ENCODE measurements around the gene LGR4. TPM values are rescaled to one million over a fixed set of nuclear protein-coding genes. Genes with fewer than 3 reads are reported as not detected.

The LGR4 gene
- total and polyA plus RNA-seq, 2 of the 4 experiments (the other 2 are of a cell fraction), result 2.9 to 6.8 TPM

DNA sequence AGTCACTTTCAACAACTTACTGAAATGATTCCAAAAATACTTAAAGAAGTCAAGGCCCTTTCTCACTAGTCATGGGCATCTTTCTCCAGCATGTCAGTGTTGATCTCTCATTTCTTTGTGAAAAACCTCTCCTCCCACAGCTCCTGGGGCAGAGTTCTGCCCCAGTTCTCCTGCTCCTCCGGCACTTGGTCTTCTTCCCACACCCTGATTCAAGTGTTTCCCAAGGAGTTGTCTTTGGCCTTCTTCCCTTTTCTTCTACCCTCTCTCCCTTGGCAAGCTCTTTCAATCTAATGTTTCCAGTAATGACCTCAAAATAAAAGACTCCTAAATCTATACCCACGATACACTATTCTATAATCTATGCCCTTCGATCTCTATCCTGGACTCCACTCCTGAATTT is 67.5 kb downstream of the LGR4 start:
- Histone ChIP-seq H2BK5ac (ENCODE audit: low read depth, low read length, poor library complexity, severe bottlenecking) (no peak overlapping the region), H3K23ac (ENCODE audit: low read depth, low read length) (no peak overlapping the region), H3K4ac (ENCODE audit: low read depth, low read length) (no peak overlapping the region), H3K27me3 (ENCODE audit: control insufficient read depth, insufficient read depth, low read length) (no peaks in the 10 kb centered on the region), H2BK20ac (ENCODE audit: low read depth, low read length) (no peak overlapping the region), H3K56ac (ENCODE audit: extremely low read depth, insufficient read depth, low read length) (no peak overlapping the region), H3K36me3 (ENCODE audit: control insufficient read depth, insufficient read depth, low read length) (no peaks in the 10 kb centered on the region), H3K9me3 (ENCODE audit: control insufficient read depth, insufficient read depth, low read length) (no peaks in the 10 kb centered on the region), H2AFZ (replicated peaks; ENCODE audit: low read length, poor library complexity) (no peak overlapping the region), H4K91ac (ENCODE audit: insufficient read depth, low read depth, low read length) (no peak overlapping the region), H3K79me1 (ENCODE audit: low read depth in 1 of 2, low read length in 2 of 2) (no peaks in the 10 kb centered on the region), H2AK9ac (replicated peaks; ENCODE audit: low read depth, low read length, poor library complexity) (no peak overlapping the region), H3K4me3 (ENCODE audit: insufficient read depth, low read depth, low read length) (no peak overlapping the region), H3K4me1 (ENCODE audit: control insufficient read depth, insufficient read depth, low read length) (no peaks in the 10 kb centered on the region), H3K18ac (ENCODE audit: low read depth, low read length) (no peak overlapping the region), H3K4me2 (ENCODE audit: low read depth, low read length) (no peak overlapping the region), H3K9ac (ENCODE audit: low read depth, low read length) (no peak overlapping the region), H2BK120ac (ENCODE audit: low read depth, low read length) (no peak overlapping the region), H3K14ac (replicated peaks; ENCODE audit: low read depth, low read length) (no peak overlapping the region), H4K20me1 (ENCODE audit: insufficient read depth, low read length) (no peaks in the 10 kb centered on the region), H2AK5ac (ENCODE audit: low read depth, low read length) (no peak overlapping the region), H4K8ac (ENCODE audit: low read depth in 2 of 2, low read length in 2 of 2) (no peak overlapping the region), H4K5ac (ENCODE audit: low read depth, low read length) (no peak overlapping the region), H2BK15ac (ENCODE audit: low read depth, low read length) (no peak overlapping the region), H3K9me1 (ENCODE audit: insufficient read depth, low read length) (no peaks in the 10 kb centered on the region), H3K27ac (ENCODE audit: insufficient read depth, low read length) (no peak overlapping the region)
- ATAC-seq (ENCODE audit: low read depth) (no peak), DNase-seq (no peak)
- 100% methylated on average over 3 of the region's 3 CpGs; no CpG with 5 or more reads in 1 of the 2 experiments for WGBS, 2 experiments (ENCODE audit: extremely low coverage in 2 of 2, insufficient read length in 1 of 2)
- ChIA-PET POLR2A (ENCODE audit: unreplicated experiment) (interaction anchor here (0.8 kb wide), 1 partner anchor 9 kb away, joined by 3 read pairs; no protein-coding TSS in a partner anchor), CTCF (interaction anchor here (1.2 kb wide), 1 partner anchor 32 kb away, joined by 3 read pairs; no protein-coding TSS in a partner anchor)
- intact Hi-C loops (cut with micrococcal nuclease), result no loop called here
- in situ Hi-C loops (cut with MboI; ENCODE audit: low sequenced_read_pairs), result no loop called here
- no peak for TF ChIP-seq MXI1 (IDR thresholded peaks at IDR 0.05; ENCODE audit: borderline replicate concordance, low read depth, low read length)
- dilution Hi-C loops (cut with HindIII; ENCODE audit: low sequenced_read_pairs, unreplicated experiment), result no loop called here
- no TSS peak for BruUV-seq (replicated peaks)

Data from IMR-90 (cell line).